Skin of body (tissue), 2 donors: Measurements from ENCODE around the gene KRTAP11-1. TPM values are rescaled to one million over a fixed set of nuclear protein-coding genes. Genes with fewer than 3 reads are reported as not detected.

Source experiments
- DNase-seq: peaks from one replicate; lab custom pipeline; 2025; lab: John Stamatoyannopoulos, UW
- total RNA-seq: library from RNA; depleted of rRNA; stranded (reverse); fragments of >200 nt; gene quantifications from one replicate; pipeline ENCODE4 v1.2.3, GENCODE V29; 2014

The KRTAP11-1 gene
- total RNA-seq: 25.4 TPM

DNA sequence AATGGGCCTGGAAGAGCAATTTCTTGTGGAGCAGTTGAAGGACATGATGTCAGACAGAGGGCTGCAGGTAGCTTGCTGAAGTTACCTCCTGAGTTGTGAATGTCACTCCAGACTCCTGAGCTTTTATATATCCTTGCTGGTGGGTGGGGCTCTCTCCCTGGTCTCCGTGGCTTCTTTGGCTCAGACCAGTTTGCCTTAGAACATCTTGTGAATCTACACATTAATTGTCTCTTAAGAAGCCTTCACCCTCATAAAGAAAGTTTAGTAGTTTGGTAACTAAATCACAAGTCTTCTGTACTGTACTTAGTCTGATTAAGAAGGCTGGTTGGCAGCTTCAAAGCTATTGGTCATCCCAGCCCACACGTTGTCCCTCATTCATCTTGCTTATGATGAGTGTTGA, at the start of gene KRTAP11-1:
TSS of gene KRTAP11-1 (minus strand) at position 101 of the 400 bp plus-strand sequence. CDS start at position 45, 56 bp downstream.
- no peak for DNase-seq

DNA sequence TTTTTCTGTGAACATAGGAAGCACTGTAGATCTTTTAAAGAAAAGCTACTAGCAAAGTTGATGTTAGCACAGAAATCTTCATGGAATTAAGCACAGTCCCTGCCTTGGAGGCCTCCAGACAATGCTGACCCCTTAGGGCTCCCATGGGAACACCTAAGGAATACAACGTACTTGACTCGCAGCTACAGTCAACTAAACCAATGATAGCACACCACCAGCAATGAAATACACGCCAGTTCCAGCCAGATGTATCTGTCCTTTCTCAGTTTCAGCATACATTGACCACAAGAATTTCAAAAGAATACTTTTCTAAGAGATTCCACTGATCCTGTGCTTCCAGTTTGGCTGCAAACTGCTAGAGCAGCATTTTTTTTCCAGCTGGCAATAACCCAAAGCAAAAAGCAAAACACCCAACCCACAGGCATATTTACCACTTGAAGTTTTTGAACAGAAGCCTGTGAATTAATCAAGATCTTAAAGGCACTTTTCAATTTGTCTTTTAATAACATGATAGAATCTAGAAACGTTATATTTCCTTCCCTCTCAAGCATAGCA, 42.8 kb upstream of the KRTAP11-1 start:
- no peak for DNase-seq

- no peak for DNase-seq
Measured at GRCh38 chr21:30921129-30921528, 39.7 kb upstream of the KRTAP11-1 start.

GRCh38 chr21:30917557-30917956, 36.2 kb upstream of the KRTAP11-1 start:
- DNase-seq: no peak

DNA sequence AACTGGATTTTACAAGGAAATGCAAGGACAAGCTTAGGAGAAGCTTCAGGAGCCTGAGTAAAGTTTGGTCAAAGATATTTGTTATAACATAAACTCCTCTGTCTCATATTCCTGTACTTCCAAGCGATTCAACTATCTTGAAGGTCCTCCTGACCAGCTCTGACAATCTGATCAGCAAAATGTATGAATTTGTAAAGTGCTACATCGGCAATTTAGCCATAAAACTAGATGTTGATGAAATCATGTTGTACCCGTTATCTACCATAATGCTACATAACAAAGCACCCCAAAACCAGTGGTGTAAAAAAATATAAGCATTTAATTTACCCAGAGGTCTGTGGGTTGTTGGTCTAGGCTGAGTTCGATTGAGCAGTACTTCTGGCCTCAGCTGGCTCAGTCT, 19.5 kb upstream of the KRTAP11-1 start:
- DNase-seq: no peak

DNA sequence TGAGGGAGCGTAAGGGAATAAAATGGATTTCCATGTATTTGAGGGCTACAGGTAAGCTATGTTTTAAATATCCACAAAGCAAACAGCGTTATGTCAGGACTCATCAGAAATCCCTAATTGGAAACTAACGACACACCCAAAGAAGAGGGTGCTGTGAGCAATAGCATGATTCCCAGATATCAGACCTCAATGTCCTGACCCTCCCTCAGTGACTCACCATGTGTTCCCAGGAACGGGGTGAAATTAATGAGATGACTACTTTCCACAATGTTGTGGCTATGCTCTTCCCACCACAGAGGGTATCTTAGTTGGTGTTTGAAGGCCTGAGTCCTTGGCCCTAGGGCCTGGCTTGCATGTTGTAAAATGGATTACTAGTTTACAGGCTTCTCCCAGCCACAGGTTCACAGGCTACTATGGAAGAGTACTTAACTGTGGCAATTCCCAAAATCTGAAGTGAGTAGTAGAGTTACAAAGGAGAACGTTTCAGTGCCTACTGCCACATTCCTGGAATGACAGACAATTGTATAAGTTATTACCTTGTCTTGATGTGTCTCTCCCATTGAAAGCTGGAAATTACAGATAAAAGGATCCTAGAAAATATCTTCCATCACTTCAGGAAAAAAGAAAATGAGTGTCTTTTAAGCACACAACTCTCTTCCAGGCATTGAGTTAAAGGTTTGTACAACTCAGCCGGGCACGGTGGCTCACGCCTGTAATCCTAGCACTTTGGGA, 1.7 kb upstream of the KRTAP11-1 start:
- DNase-seq: no peak

DNA sequence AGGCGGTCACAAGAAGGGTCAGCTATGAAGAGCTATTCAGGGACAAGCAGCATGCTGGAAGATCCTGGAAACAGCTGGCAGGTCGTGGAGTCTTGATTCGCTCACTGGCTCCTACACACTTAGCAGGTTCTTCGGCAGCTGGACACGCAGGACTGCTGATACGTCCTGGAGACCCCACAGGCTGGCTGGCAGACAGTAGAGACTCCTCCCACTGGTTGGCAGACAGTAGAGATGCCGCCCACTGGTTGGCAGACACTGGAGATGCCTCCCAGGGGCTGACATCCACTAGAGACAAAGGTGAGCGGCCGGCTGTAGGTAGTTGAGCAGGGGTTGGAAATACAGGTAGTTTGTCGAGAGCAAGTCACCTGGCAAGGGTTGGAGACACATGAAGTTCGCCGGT, 466 bp downstream of the KRTAP11-1 start:
- no peak for DNase-seq

DNA sequence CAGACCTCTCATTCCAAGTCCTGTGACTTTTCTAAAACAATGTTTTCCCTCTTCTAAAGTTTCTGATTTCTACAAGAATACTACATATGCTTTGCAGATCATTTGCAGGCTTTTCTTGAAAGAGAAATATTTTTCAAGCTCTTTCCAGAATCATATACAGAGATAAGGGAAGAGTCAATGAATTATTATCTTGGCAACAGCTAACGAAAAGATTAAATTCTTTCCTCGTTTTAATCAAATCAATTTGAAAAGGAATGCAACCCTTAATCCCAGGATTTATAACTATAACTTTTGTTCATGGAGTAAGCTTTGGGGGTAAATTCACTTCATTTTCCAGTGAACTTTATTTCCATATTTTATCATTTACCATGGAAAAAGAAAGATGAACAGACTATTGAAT, 6.9 kb downstream of the KRTAP11-1 start:
- no peak for DNase-seq

GRCh38 chr21:30847627-30848500, 33.5 kb downstream of the KRTAP11-1 start:
- DNase-seq: no peak

DNA sequence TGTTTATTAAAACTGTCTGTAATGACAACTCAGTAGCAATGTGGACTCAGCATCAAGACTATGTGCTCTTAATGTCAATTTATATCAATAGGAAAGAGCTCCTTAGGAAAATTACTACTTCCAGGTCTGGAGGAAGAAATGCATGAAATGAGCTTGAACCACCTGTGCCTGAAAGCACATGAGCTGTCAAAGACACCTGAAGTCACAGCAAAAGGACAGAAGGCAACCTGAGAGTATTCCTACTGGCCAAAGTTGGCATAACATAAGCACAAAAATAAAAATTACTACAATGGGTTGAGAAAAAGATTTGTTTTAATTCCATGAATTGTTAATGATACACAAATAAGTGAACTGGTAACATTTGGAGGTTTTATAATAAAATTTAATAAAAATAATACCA, 38.4 kb downstream of the KRTAP11-1 start:
- DNase-seq: no peak

DNA sequence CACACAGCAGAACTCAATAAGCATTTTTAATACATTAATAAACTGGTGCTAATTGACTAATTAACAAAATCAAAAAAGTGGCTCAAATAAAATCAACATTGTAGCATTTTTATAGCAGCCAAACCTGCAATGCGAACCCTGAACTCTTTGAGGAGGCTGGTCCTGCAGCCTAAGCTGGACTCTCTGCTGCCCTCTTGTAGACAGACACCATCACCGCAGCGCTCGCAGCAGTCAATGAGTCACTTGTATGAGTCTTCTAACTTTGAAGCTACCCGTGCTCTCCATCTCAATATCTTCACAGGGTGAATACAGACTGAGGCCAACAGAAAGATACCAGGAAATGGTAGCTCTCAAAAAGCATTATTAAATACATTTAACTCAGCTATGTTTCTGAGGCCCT, 42.1 kb downstream of the KRTAP11-1 start:
- DNase-seq: no peak

DNA sequence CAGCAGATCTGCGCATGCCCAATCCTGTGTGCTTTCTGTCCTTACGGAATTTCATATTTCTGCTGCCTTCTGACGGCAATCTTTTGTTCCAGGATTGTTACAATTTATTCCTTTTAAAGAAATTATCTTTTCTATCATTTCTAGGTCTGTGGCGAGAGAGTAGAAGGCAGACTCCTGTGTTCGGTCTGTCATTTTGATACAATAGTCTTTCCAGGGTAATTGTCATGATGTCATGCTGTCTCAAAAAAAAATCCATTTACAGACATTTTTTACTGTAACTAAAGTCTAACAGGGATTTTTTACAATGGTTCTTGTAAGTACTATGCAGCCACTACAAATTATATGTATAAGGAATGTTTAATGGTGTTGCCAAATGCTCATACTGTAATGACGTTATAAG, 42.8 kb downstream of the KRTAP11-1 start:
- DNase-seq: no peak

DNA sequence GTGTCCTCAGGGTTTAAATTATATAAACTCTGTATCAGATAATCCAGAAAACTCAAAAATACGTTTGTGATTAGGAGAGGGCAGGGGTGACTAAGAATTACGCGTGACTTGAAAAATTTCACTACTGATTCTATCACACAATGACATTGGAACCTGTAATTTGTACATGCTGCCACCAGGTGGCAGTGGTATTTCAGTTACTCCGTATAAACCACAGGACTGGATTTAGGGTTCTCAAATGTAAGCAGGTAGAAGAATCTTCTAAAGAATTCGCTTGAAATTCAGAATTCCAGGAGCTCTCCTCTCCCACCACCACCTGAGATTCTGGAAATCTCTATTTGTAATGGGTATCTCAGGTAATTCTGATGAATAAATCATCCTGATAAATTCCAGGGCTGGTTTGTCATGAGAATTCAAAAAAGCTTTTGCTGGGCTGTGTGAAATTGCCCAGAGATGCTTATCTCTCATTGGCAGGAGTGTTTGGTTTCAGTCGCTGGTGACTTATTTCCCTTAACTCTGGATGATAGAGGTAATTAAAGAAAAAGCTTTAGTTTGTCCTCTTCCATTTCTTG, 50.1 kb downstream of the KRTAP11-1 start:
- no peak for DNase-seq

Other genes starting within 250 kb of the KRTAP11-1 start
- 1.2 TPM for gene KRTAP20-2, start 246.4 kb downstream of the KRTAP11-1 start, total RNA-seq
- not detected for gene KRTAP20-3, start 238.7 kb downstream of the KRTAP11-1 start, total RNA-seq
- gene KRTAP21-3, start 162.8 kb downstream of the KRTAP11-1 start, total RNA-seq: not detected
- 1.3 TPM for gene KRTAP21-2, start 134.3 kb downstream of the KRTAP11-1 start, total RNA-seq
- not detected for gene KRTAP21-1, start 126.2 kb downstream of the KRTAP11-1 start, total RNA-seq
- gene KRTAP8-1, start 68.3 kb downstream of the KRTAP11-1 start, total RNA-seq: 2.5 TPM
- gene KRTAP7-1, start 51.8 kb downstream of the KRTAP11-1 start, total RNA-seq: 3.4 TPM
- not detected for gene KRTAP19-8, start 156.9 kb upstream of the KRTAP11-1 start, total RNA-seq